ENCODE measurements around the gene SLC5A5. TPM values are rescaled to one million over a fixed set of nuclear protein-coding genes. Genes with fewer than 3 reads are reported as not detected.
A peak's percentile ranks its signal among the peaks of the same experiment; 100 is the strongest.

SLC5A5 gene
- total RNA-seq, 1 experiment from 2014 or later: not detected

DNA sequence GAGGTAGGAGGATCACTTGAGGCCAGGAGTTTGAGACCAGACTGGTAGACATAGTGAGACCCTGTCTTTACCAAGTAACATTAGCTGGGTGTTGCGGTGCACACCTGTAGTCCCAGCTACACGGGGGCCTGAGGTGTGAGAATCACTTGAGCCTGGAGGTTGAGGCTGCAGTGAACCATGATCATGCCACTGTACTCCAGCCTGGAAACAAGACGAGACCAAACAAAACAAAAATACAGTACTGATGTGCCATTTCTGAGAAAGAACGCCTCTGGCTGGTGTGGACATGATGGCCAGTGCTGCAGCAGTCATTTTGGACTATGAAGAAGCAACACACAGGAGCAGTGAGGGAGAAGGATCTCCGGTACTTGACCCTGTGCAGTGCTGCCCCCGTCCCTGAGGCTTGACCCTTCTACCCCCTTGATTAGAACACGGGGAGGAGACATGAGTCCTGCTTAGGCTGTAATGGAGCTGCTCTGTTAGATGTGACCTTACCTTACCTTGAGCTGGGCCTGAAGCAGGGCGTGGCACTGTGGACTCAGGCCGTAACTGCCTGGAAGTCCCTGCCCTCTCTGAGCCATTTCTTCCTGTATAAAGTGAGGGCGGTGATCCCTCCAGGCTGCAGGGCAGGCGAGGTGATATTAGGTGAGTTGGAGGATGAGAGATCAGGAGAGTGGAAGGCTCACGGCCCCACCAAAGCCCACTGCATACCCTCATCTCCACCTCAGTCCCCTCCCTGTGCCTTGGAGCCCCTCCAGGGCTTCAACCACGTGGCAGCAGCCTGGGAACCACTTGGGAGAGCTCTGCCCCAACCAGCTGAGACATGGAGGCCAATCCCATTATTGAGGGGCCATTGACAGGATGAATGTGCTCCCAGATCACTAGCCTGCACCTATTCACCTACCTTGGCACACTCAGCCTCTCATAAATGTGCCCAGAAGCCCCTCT is 6.1 kb upstream of the SLC5A5 start:
- no peak for TF ChIP-seq CTCF (IDR thresholded peaks at IDR 0.05; ENCODE audit: unreplicated experiment)
- DNase-seq (ENCODE audit: unreplicated experiment): peak; percentile 85
- H3K4me3 Mint-ChIP-seq (ENCODE audit: unreplicated experiment): no peak overlapping the region
- BruUV-seq (replicated peaks): no TSS peak
- POLR2A ChIA-PET: interaction anchor here (0.6 to 3.8 kb wide), 12 partner anchors 13 to 354 kb away, joined by 3 to 82 read pairs (median 3); partner anchors contain the start of genes CCDC124 and PGLS
- CTCF ChIA-PET: interaction anchor here (0.6 to 1.7 kb wide), 6 partner anchors 11 to 298 kb away, joined by 3 to 8 read pairs (median 5); partner anchors contain the start of gene CCDC124
- peak overlapping the region; percentile 58 for H3K27ac Mint-ChIP-seq (ENCODE audit: low read depth, unreplicated experiment)
- intact Hi-C loops (cut with micrococcal nuclease): no loop called here
- no peaks in the 10 kb centered on the region for H3K27me3 Mint-ChIP-seq (ENCODE audit: insufficient read depth, unreplicated experiment)
- no peaks in the 10 kb centered on the region for H3K9me3 Mint-ChIP-seq (ENCODE audit: unreplicated experiment)
- peaks cover 18% of the 10 kb centered on the region for H3K4me1 Mint-ChIP-seq (ENCODE audit: insufficient read depth, unreplicated experiment)
- peaks cover 65% of the 10 kb centered on the region for H3K36me3 Mint-ChIP-seq (ENCODE audit: insufficient read depth, unreplicated experiment)

DNA sequence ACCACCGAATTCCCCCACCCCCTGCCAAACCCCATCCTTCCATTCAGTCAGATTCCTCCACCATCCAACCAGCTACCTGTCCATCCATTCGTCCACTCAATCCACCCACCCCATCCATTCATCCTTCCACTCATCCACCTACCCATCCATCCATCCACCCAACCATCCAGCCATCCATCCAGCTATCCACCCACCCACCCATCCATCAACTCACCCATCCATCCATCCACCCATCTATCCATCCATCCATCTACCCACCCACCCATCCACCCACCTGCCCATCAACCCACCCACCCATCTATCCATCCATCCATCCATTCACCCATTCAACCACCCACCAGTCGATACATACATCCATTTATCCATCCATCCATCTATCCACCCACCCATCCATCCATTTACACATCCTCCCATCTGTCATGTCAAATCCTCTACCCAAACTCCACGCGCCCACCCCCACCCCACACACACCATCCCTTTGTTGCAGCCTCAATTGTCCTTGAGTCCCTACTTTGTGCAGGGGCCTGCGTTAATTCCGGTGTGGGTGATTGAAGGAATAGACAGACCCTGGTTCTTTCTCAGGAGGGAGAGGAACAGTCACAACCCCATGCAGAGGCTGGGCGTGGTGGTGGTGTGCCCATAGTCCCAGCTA is 5.3 kb upstream of the SLC5A5 start:
- POLR2A ChIA-PET: interaction anchor here (0.6 to 3.8 kb wide), 7 partner anchors 13 to 167 kb away, joined by 3 to 82 read pairs (median 3); partner anchors contain the start of gene CCDC124
- no TSS peak for BruUV-seq (replicated peaks)
- no peak overlapping the region for H3K27ac Mint-ChIP-seq (ENCODE audit: low read depth, unreplicated experiment)
- TF ChIP-seq CTCF (IDR thresholded peaks at IDR 0.05; ENCODE audit: unreplicated experiment): no peak
- no peaks in the 10 kb centered on the region for H3K9me3 Mint-ChIP-seq (ENCODE audit: unreplicated experiment)
- CTCF ChIA-PET: interaction anchor here (1.1 to 1.6 kb wide), 2 partner anchors 64 to 66 kb away, joined by 6 to 7 read pairs; partner anchors contain the start of gene CCDC124
- peaks cover 13% of the 10 kb centered on the region for H3K4me1 Mint-ChIP-seq (ENCODE audit: insufficient read depth, unreplicated experiment)
- DNase-seq (ENCODE audit: unreplicated experiment): peak; percentile 9
- peaks cover 57% of the 10 kb centered on the region for H3K36me3 Mint-ChIP-seq (ENCODE audit: insufficient read depth, unreplicated experiment)
- H3K4me3 Mint-ChIP-seq (ENCODE audit: unreplicated experiment): no peak overlapping the region
- intact Hi-C loops (cut with micrococcal nuclease): no loop called here
- no peaks in the 10 kb centered on the region for H3K27me3 Mint-ChIP-seq (ENCODE audit: insufficient read depth, unreplicated experiment)

- DNase-seq (ENCODE audit: unreplicated experiment): peak; percentile 25
- CTCF ChIA-PET: interaction anchor here (1.6 to 5.3 kb wide), 2 partner anchors 64 to 65 kb away, joined by 7 to 90 read pairs; partner anchors contain the start of gene CCDC124
- no peaks in the 10 kb centered on the region for H3K27me3 Mint-ChIP-seq (ENCODE audit: insufficient read depth, unreplicated experiment)
- H3K4me3 Mint-ChIP-seq (ENCODE audit: unreplicated experiment): no peak overlapping the region
- BruUV-seq (replicated peaks): no TSS peak
- intact Hi-C loops (cut with micrococcal nuclease): no loop called here
- no peak overlapping the region for H3K27ac Mint-ChIP-seq (ENCODE audit: low read depth, unreplicated experiment)
- POLR2A ChIA-PET: interaction anchor here (0.7 to 3.8 kb wide), 3 partner anchors 12 to 130 kb away, joined by 3 to 82 read pairs (median 3); partner anchors contain the start of gene CCDC124
- no peaks in the 10 kb centered on the region for H3K9me3 Mint-ChIP-seq (ENCODE audit: unreplicated experiment)
- TF ChIP-seq CTCF (IDR thresholded peaks at IDR 0.05; ENCODE audit: unreplicated experiment): no peak
- H3K4me1 Mint-ChIP-seq (ENCODE audit: insufficient read depth, unreplicated experiment): peaks cover 10% of the 10 kb centered on the region
- H3K36me3 Mint-ChIP-seq (ENCODE audit: insufficient read depth, unreplicated experiment): peaks cover 51% of the 10 kb centered on the region
Observed at GRCh38 chr19:17866964-17867486, 4.7 kb upstream of the SLC5A5 start.

All from MCF 10A (cell line).